Eye (tissue), 1 donor: ENCODE data around the gene STAG3.
"Not testable (repeated sequence)": the region's sequence is repeated elsewhere in the genome, so short reads cannot be mapped to it uniquely, and the experiment has no call there.

Experiments
- DNase-seq: peaks from one replicate; pipeline ENCODE4 v3.0.0-alpha.2; 2015

The STAG3 gene

GRCh38 chr7:100248483-100248882 is 70.8 kb downstream of the STAG3 start:
- DNase-seq = no peak

GRCh38 chr7:100257017-100257416 is 79.3 kb downstream of the STAG3 start:
- DNase-seq = no peak

GRCh38 chr7:100259984-100260383 is 82.3 kb downstream of the STAG3 start:
- not testable (repeated sequence) for DNase-seq

GRCh38 chr7:100262896-100263295 is 85.2 kb downstream of the STAG3 start:
- not testable (repeated sequence) for DNase-seq
